ENCODE data around the gene FANCB. TPM values are rescaled to one million over a fixed set of nuclear protein-coding genes. Genes with fewer than 3 reads are reported as not detected.

Gene FANCB
- total and polyA plus RNA-seq, 4 donors, result 1.1 to 12.8 (median 3.2) TPM

DNA sequence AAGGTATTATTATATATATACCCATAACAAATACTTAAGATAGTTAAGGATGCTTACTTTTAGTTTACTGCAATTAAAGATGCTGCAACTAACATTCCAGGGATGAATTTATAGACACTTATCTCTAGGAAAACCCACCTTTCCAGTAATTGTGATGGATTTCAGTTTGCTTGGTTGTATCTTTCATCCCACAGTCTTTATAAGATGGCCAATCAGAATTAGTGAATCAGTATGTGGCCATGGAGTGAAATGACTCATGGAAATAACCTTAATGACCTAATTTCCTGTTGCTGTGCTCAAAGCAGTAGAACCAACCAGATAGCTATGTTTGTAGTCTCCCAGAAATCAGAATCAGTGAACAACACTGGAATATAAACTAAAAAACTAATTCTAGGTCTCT lies 26.7 kb upstream of the FANCB start:
- H3K36me3 ChIP-seq (ENCODE audit: control insufficient read depth, insufficient read depth, low read length), result no peaks in the 10 kb centered on the region
- no peaks in the 10 kb centered on the region for H3K4me1 ChIP-seq (ENCODE audit: control insufficient read depth, insufficient read depth, low read length)
- peak in 1 of 6 donors; percentile 5 for DNase-seq (ENCODE audit: low read depth in 4 of 6, low spot score in 6 of 6)
- no peaks in the 10 kb centered on the region for H3K9me3 ChIP-seq (ENCODE audit: control insufficient read depth, insufficient read depth, low read length)
- H3K4me3 ChIP-seq (ENCODE audit: low read depth, low read length), result no peak overlapping the region
- H3K27ac ChIP-seq (ENCODE audit: low read depth, low read length), result no peak overlapping the region
- peaks cover 2% of the 10 kb centered on the region for H3K27me3 ChIP-seq (ENCODE audit: control insufficient read depth, insufficient read depth, low read length)

DNA sequence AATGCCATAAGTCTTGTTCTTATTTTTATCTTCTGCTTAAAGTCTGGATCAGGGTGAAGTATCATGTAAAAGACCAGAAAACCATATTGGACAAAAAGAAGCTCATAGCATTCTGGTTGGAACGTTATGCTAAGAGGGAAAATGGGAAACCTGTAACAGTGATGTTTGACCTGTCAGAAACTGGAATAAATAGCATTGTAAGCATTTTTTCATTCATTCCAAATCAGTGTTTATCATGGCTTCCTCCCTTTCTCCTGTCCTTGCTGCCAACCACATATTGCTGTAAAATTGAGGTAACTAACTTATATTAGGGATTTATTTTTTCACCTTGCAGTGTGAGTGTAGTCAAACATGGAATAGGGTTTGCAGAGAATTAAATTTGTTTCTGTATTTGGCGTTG lies 24.2 kb upstream of the FANCB start:
- WGBS (ENCODE audit: insufficient coverage), result 100% methylated on average over 1 of the region's 2 CpGs
- DNase-seq (ENCODE audit: low read depth in 4 of 6, low spot score in 6 of 6), result no peak
- H3K9me3 ChIP-seq (ENCODE audit: control insufficient read depth, insufficient read depth, low read length), result no peaks in the 10 kb centered on the region
- peaks cover 2% of the 10 kb centered on the region for H3K27me3 ChIP-seq (ENCODE audit: control insufficient read depth, insufficient read depth, low read length)
- no peaks in the 10 kb centered on the region for H3K36me3 ChIP-seq (ENCODE audit: control insufficient read depth, insufficient read depth, low read length)
- no peak overlapping the region for H3K4me3 ChIP-seq (ENCODE audit: low read depth, low read length)
- no peaks in the 10 kb centered on the region for H3K4me1 ChIP-seq (ENCODE audit: control insufficient read depth, insufficient read depth, low read length)
- no peak overlapping the region for H3K27ac ChIP-seq (ENCODE audit: low read depth, low read length)

DNA sequence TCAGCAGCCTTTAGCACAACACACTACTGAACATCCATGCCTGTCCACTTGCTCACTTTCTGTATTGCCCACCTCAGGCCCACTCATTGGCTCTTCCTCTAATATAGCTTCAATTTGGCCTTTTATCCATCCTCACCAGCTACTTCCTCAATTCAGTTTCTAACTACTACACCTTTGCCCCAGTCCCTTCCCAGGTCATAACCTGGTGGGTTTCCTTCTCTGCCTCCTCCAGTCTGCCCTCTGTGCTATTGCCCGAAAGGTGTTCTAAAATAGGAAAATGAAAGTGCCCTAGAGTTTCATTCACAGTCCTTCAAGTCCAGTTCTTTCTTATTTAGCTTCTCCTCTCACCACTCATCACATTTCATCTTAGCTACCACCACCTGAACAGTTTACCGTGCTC lies 23.4 kb upstream of the FANCB start:
- Histone ChIP-seq H3K27ac (ENCODE audit: low read depth, low read length) (no peak overlapping the region), H3K36me3 (ENCODE audit: control insufficient read depth, insufficient read depth, low read length) (no peaks in the 10 kb centered on the region), H3K4me1 (ENCODE audit: control insufficient read depth, insufficient read depth, low read length) (no peaks in the 10 kb centered on the region), H3K4me3 (ENCODE audit: low read depth, low read length) (no peak overlapping the region), H3K9me3 (ENCODE audit: control insufficient read depth, insufficient read depth, low read length) (no peaks in the 10 kb centered on the region), H3K27me3 (ENCODE audit: control insufficient read depth, insufficient read depth, low read length) (peaks cover 2% of the 10 kb centered on the region)
- no peak for DNase-seq (ENCODE audit: low read depth in 4 of 6, low spot score in 6 of 6)
- WGBS (ENCODE audit: insufficient coverage), result 100% methylated on average over 1 of the region's 2 CpGs

DNA sequence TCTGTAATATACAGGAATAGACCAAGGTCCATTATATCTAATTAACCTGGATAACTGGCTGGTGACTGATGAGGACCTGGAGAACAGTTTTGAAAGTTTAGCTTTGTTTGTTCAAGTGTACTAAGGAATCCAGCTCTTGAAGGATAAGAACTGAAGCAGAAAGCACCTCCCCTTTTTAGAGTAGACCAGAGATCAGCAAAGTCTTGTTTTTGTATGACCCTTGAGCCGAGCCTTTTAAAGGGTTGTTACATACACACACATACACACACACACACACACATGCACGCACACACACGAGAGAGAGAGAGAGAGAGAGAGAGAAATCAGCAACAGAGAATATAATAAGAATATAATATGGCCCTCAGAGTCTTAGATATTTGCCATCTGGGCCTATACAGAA lies 13.4 kb upstream of the FANCB start:
- no peak overlapping the region for H3K27ac ChIP-seq (ENCODE audit: low read depth, low read length)
- H3K36me3 ChIP-seq (ENCODE audit: control insufficient read depth, insufficient read depth, low read length), result no peaks in the 10 kb centered on the region
- no peaks in the 10 kb centered on the region for H3K27me3 ChIP-seq (ENCODE audit: control insufficient read depth, insufficient read depth, low read length)
- no CpG with 5 or more reads among the region's 3 CpGs for WGBS (ENCODE audit: insufficient coverage)
- H3K4me3 ChIP-seq (ENCODE audit: low read depth, low read length), result no peak overlapping the region
- DNase-seq (ENCODE audit: low read depth in 4 of 6, low spot score in 6 of 6), result no peak
- no peaks in the 10 kb centered on the region for H3K9me3 ChIP-seq (ENCODE audit: control insufficient read depth, insufficient read depth, low read length)
- no peaks in the 10 kb centered on the region for H3K4me1 ChIP-seq (ENCODE audit: control insufficient read depth, insufficient read depth, low read length)

DNA sequence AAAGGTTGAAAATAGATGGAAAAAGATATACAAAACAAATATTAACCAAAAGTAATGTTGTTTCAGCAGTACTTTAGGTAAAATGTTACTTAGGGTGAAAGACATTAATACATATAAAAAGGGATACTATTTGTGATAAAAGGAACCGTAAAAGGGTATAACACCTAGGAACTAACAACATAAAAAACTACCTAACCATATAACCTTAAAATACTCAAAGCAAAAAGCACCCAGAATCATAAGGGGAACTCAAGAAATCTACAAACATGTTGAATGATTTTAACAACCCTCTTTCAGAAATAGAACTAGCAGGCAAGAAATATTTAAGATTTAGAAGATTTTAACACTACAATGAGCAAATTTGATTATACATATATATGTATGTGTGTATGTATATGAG lies 11.8 kb upstream of the FANCB start:
- Histone ChIP-seq H3K9me3 (ENCODE audit: control insufficient read depth, insufficient read depth, low read length) (no peaks in the 10 kb centered on the region), H3K27ac (ENCODE audit: low read depth, low read length) (no peak overlapping the region), H3K4me3 (ENCODE audit: low read depth, low read length) (no peak overlapping the region), H3K36me3 (ENCODE audit: control insufficient read depth, insufficient read depth, low read length) (no peaks in the 10 kb centered on the region), H3K27me3 (ENCODE audit: control insufficient read depth, insufficient read depth, low read length) (no peaks in the 10 kb centered on the region), H3K4me1 (ENCODE audit: control insufficient read depth, insufficient read depth, low read length) (no peaks in the 10 kb centered on the region)
- whole genome bisulfite sequencing (ENCODE audit: insufficient coverage), result no CpG with 5 or more reads among the region's 1 CpG
- DNase-seq (ENCODE audit: low read depth in 4 of 6, low spot score in 6 of 6), result no peak

DNA sequence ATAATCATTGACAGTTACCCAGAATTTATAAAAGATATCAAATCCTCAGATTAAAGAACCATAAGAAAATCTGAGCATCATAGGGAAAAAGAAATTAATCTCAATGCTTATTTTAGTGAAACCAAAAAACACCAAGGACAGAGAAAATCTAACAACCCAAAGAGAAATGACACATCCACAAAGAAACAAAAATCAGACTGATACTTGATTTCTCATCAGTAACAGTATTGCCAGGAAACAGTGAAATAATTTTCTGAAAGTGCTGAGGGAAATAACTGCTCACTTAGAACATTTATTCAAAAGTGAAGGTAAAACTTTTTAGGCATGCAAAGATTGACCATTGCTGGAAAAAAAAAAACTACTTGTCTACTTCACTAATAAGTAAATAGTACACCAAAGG lies 11.0 kb upstream of the FANCB start:
- Histone ChIP-seq H3K4me1 (ENCODE audit: control insufficient read depth, insufficient read depth, low read length) (no peaks in the 10 kb centered on the region), H3K27ac (ENCODE audit: low read depth, low read length) (no peak overlapping the region), H3K27me3 (ENCODE audit: control insufficient read depth, insufficient read depth, low read length) (no peaks in the 10 kb centered on the region), H3K9me3 (ENCODE audit: control insufficient read depth, insufficient read depth, low read length) (no peaks in the 10 kb centered on the region), H3K36me3 (ENCODE audit: control insufficient read depth, insufficient read depth, low read length) (no peaks in the 10 kb centered on the region), H3K4me3 (ENCODE audit: low read depth, low read length) (no peak overlapping the region)
- no peak for DNase-seq (ENCODE audit: low read depth in 4 of 6, low spot score in 6 of 6)

DNA sequence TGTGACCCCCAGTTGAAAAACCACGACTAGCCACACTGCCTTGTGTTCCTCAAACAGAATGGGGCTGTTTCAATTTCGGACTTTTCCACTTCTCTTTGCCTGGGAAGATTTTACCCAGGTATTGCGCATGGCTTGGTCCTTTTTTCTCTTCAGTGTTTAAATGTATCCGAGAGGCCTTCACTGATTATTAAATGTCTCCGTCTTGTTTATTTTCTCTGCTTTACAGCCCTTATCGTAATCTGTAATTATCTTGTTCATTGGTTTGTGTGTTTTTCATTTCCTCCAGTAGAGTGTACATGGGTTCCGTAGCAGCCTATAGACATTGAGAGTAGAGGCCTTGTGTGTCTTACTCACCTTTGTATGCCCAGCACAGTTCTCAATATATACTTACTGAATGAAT lies 2.8 kb upstream of the FANCB start:
- Histone ChIP-seq H3K4me1 (ENCODE audit: control insufficient read depth, insufficient read depth, low read length) (no peaks in the 10 kb centered on the region), H3K36me3 (ENCODE audit: control insufficient read depth, insufficient read depth, low read length) (no peaks in the 10 kb centered on the region), H3K4me3 (ENCODE audit: low read depth, low read length) (no peak overlapping the region), H3K27ac (ENCODE audit: low read depth, low read length) (no peak overlapping the region), H3K27me3 (ENCODE audit: control insufficient read depth, insufficient read depth, low read length) (no peaks in the 10 kb centered on the region), H3K9me3 (ENCODE audit: control insufficient read depth, insufficient read depth, low read length) (no peaks in the 10 kb centered on the region)
- WGBS (ENCODE audit: insufficient coverage), result 69% methylated on average over 2 of the region's 7 CpGs
- no peak for DNase-seq (ENCODE audit: low read depth in 4 of 6, low spot score in 6 of 6)

DNA sequence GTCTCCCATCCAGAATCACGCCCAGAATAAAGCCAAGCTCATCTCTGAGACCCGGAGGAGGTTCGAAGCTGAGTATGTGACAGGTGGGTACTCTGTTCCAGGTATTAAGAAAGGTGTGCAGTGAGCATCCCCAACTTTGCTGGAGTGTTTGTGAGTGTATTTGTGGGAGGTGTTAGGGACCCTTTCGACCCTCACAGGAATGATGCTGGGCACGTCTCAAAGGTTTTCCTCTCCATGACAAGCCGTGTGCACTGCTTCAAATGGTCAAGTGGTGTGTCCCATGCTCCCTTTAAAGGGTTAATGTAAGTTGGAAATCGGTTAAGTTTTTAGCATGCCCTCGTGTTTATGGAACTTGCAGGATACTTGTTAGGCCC lies 794 bp upstream of the FANCB start:
- Histone ChIP-seq H3K27me3 (ENCODE audit: control insufficient read depth, insufficient read depth, low read length) (no peaks in the 10 kb centered on the region), H3K4me3 (ENCODE audit: low read depth, low read length) (peak overlapping the region; percentile 78), H3K36me3 (ENCODE audit: control insufficient read depth, insufficient read depth, low read length) (no peaks in the 10 kb centered on the region), H3K9me3 (ENCODE audit: control insufficient read depth, insufficient read depth, low read length) (no peaks in the 10 kb centered on the region), H3K4me1 (ENCODE audit: control insufficient read depth, insufficient read depth, low read length) (no peaks in the 10 kb centered on the region), H3K27ac (ENCODE audit: low read depth, low read length) (peak overlapping the region; percentile 80)
- peak in 1 of 6 donors; percentile 1 for DNase-seq (ENCODE audit: low read depth in 4 of 6, low spot score in 6 of 6)
- 30% methylated on average over 7 of the region's 8 CpGs for WGBS (ENCODE audit: insufficient coverage)

DNA sequence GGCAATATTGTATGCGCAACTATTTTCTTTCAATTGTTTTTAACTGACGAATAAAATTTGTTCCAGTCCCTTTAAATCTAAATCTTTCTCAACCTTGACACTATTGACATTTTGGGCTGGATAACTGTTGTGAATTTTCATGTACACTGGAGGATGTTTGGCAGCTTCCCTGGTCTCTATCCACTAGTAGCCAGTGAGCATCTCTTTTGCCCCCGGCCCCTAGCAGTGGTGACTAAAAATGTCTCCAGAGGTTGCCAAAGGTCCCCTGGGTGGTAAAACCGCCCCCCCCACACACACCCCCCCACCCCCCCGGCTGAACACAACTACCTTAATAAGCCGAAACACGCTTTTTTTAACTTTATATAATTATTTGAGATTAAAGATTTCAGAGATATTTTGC lies 514 bp downstream of the FANCB start:
- H3K4me1 ChIP-seq (ENCODE audit: control insufficient read depth, insufficient read depth, low read length), result no peaks in the 10 kb centered on the region
- no CpG with 5 or more reads among the region's 7 CpGs for WGBS (ENCODE audit: insufficient coverage)
- H3K27me3 ChIP-seq (ENCODE audit: control insufficient read depth, insufficient read depth, low read length), result no peaks in the 10 kb centered on the region
- peak overlapping the region; percentile 78 for H3K4me3 ChIP-seq (ENCODE audit: low read depth, low read length)
- H3K36me3 ChIP-seq (ENCODE audit: control insufficient read depth, insufficient read depth, low read length), result no peaks in the 10 kb centered on the region
- no peaks in the 10 kb centered on the region for H3K9me3 ChIP-seq (ENCODE audit: control insufficient read depth, insufficient read depth, low read length)
- H3K27ac ChIP-seq (ENCODE audit: low read depth, low read length), result no peak overlapping the region
- no peak for DNase-seq (ENCODE audit: low read depth in 4 of 6, low spot score in 6 of 6)

DNA sequence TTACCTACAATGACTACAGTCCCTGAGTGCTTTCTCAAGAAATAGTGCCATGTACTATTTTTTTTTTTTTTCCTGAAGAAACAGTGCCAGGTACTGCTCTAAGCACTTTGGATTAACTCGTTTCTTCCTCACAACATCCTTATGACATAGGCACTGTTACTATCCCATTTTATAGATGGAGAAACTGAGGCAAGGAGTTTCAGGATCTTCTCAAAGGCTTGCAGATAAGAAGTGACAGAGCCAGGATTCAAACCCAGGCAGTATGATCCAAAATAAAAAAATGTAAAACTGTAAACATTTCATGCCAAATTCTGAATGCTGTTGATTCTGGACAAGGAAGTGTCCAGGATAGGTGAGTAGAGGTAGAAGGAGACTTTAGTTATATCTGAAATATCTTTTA lies 1.1 kb downstream of the FANCB start:
- no peaks in the 10 kb centered on the region for H3K9me3 ChIP-seq (ENCODE audit: control insufficient read depth, insufficient read depth, low read length)
- WGBS (ENCODE audit: insufficient coverage), result no CpG with 5 or more reads among the region's 1 CpG
- no peak overlapping the region for H3K4me3 ChIP-seq (ENCODE audit: low read depth, low read length)
- no peaks in the 10 kb centered on the region for H3K27me3 ChIP-seq (ENCODE audit: control insufficient read depth, insufficient read depth, low read length)
- no peaks in the 10 kb centered on the region for H3K4me1 ChIP-seq (ENCODE audit: control insufficient read depth, insufficient read depth, low read length)
- DNase-seq (ENCODE audit: low read depth in 4 of 6, low spot score in 6 of 6), result no peak
- H3K36me3 ChIP-seq (ENCODE audit: control insufficient read depth, insufficient read depth, low read length), result no peaks in the 10 kb centered on the region
- H3K27ac ChIP-seq (ENCODE audit: low read depth, low read length), result no peak overlapping the region

DNA sequence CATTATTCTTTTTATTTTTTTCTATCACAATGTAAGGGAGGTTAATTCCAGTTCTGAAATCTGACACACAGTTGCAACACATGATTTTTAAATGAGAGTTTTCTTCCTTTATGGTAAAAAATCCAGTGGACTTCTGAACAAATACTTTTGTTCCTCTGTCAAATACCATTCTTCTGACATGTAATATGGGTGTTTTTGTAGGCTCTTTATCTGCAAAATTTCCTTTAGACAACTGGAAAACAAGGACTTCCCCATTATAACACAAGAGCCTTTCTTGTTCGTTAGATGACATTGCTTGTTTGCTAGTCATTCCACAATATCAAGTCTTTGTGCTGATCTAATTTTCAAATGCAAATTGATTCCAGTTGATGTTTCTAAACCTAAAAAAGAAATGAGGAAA lies 7.7 kb downstream of the FANCB start:
- H3K27me3 ChIP-seq (ENCODE audit: control insufficient read depth, insufficient read depth, low read length), result no peaks in the 10 kb centered on the region
- no peak overlapping the region for H3K4me3 ChIP-seq (ENCODE audit: low read depth, low read length)
- H3K27ac ChIP-seq (ENCODE audit: low read depth, low read length), result peak overlapping the region; percentile 64
- H3K4me1 ChIP-seq (ENCODE audit: control insufficient read depth, insufficient read depth, low read length), result no peaks in the 10 kb centered on the region
- peak in 1 of 6 donors; percentile 1 for DNase-seq (ENCODE audit: low read depth in 4 of 6, low spot score in 6 of 6)
- WGBS (ENCODE audit: insufficient coverage), result no CpG with 5 or more reads among the region's 1 CpG
- no peaks in the 10 kb centered on the region for H3K9me3 ChIP-seq (ENCODE audit: control insufficient read depth, insufficient read depth, low read length)
- H3K36me3 ChIP-seq (ENCODE audit: control insufficient read depth, insufficient read depth, low read length), result no peaks in the 10 kb centered on the region

Data from spinal cord (tissue), 10 donors.